Peyer's patch (tissue), 4 donors: Measurements from ENCODE around the gene SMYD3.

Experiments used
- CTCF ChIP-seq, 6 experiments: fragments of 450-650 bp in 4 of 6; fragments of 200-600 bp in 2 of 6; sonication (generic) in 1 of 6; IDR thresholded peaks; one replicate each; pipeline ENCODE4 v1.5.1; 2017 to 2019; ENCODE audit warnings: antibody characterized with exemption in 6 of 6, mild to moderate bottlenecking in 3 of 6, moderate library complexity in 1 of 6
- POLR2A ChIP-seq, 2 donors: fragments of 450-650 bp; IDR thresholded peaks; one replicate each; pipeline ENCODE4 v1.5.1; 2017; ENCODE audit warnings: antibody characterized with exemption in 2 of 2, mild to moderate bottlenecking in 2 of 2, moderate library complexity in 2 of 2

- TF ChIP-seq CTCF (IDR thresholded peaks at IDR 0.05), result no peak
- TF ChIP-seq POLR2A (IDR thresholded peaks at IDR 0.05), result no peak
These were observed 141.4 kb downstream of the SMYD3 start for GRCh38 chr1:246365708-246366107.
